Medulla oblongata (tissue), 1 donor: ENCODE measurements around the gene TMEM94.
"Not testable (repeated sequence)": the region's sequence is repeated elsewhere in the genome, so short reads cannot be mapped to it uniquely, and the experiment has no call there.

Experiments used
- DNase-seq: peaks from one replicate; pipeline ENCODE4 v3.0.0-alpha.2; 2015; ENCODE audit errors: extremely low spot score

The TMEM94 gene

DNA sequence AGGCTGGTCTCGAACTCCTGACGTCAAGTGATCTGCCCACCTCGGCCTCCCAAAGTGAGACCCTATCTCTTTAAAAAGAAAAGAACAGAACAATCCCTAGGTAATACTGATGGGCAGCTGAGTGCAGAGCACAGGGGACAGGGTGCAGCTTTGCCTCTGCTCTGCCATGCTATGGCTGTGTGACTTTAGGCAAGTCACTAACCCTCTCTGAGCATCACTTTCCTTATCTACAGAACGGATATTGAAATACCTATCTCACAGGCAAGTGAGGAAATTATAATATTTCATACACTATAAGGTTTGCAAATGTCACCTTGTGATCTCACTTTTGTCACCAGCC lies 54.8 kb downstream of the TMEM94 start:
- DNase-seq: no peak

DNA sequence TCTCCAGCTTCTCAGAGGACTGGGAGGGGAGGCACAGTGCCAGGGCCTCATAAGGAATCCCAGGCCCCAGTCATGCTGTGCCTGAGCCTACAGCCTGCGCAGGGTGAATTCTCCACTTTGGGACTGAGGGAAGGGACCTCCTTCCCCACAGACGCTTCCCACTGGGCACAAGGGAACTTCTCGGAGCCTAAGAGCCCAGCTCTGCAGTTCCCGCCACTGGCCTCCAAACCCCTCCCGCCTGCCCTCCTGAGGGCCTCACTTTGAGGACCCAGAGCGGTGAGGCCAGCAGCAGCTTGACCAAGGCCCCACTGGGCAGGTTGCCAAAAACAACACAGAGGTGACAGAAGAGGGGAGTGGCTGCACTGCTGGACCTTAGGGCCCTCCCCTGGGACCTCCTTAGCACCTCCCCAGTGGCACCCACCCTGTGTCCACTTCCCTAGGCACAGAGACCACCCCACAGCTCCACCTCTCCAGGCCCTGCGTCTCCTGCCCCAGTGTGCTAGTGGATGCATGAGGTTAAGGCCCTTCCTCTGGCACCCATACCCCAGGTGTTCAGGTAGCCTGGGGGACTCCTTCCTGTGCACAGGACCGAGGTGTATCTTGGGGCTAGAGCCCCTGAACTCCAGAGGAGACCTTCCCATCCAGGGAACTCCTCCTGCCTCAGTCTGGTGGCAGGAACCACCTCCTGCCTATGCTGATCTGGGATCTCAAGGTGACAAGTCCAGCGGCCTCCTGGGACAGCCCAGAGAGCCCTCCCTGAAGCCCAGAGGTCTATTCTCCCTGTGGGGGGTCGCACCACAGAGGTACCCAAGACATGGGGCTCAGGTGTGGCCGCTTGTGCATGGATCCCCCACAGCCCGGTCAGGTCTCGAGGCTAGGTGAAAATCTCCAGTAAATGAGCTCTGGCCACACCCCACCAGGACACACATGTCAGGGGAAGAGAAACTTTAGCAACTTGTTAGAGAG lies 55.5 kb downstream of the TMEM94 start:
- no peak for DNase-seq

DNA sequence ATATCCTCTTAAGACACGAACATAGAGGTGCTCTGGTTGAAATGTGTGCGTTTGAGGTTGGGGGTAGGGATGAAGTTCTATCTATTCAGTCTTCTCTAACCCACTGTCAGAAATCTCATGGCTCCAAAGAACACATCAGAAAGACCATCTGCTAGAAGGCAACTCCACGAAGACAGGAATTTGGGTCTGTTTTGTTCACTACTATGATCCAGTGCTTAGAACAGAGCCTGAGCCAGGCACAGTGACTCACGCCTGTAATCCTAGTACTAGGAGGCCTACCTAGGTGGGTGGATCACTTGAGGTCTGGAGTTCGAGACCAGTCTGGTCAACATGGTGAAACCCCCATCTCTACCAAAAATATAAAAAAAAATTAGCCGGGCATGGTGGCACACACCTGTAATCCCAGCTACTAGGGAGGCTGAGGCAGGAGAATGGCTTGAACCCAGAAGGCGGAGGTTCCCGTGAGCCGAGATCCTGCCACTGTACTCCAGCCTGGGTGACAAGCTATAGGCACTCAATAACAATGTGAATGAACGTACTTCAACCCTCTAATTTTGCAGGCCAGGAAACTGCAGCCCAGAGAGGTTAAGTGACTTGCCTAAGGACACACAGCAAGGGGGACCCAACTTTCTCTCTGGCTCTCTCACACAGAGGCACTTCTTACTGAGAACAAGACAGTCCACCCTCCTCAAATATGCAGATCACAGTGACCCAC lies 56.6 kb downstream of the TMEM94 start:
- DNase-seq: no peak

DNA sequence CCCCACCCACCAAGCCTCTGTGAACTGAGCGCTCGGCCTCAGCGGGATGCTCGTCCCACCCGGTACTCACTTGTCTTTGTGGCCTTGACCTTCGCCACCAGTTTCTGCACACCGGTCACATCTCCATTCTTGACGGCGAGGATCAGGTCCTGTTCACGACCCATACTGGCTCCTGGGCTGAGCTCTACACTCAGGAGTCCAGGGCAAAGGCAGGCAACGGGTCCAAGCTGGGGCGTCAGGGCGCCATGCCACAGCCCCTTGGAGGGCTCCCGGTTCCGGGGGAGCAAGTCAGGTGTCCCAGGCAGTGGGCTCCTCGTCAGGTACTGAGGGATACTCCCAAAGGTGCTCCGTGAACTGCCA lies 57.2 kb downstream of the TMEM94 start:
- no peak for DNase-seq

DNA sequence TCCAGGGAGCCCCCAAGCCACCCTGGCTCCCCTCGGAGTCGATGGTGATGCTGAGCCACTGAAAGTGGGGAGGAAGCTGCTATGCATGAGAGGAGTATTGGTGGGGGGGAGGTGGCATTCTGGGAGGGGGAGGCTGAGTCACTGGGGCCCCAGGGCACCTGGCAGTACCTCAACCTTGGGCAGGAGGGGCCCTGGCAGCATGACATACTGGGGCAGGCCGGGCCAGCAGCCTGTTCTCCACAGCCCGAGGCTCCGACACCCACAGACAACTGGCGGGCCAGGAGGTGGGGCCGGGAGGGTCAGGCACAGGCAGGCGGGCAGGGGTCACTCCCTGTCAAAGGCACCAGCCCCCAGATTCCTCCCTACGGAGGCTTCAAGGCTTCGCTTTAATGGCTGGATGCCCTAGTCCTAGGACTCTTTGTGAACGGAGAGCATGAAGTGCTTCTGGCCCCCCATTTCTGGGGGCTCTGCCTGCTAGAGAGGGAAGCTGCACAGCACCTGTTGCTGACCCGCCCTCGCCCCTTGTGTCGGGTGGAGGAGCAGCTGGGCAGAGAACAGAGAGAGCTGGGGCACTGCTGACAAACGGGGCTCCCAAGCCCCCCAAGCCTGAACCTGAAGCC lies 58.0 kb downstream of the TMEM94 start:
- DNase-seq: no peak

DNA sequence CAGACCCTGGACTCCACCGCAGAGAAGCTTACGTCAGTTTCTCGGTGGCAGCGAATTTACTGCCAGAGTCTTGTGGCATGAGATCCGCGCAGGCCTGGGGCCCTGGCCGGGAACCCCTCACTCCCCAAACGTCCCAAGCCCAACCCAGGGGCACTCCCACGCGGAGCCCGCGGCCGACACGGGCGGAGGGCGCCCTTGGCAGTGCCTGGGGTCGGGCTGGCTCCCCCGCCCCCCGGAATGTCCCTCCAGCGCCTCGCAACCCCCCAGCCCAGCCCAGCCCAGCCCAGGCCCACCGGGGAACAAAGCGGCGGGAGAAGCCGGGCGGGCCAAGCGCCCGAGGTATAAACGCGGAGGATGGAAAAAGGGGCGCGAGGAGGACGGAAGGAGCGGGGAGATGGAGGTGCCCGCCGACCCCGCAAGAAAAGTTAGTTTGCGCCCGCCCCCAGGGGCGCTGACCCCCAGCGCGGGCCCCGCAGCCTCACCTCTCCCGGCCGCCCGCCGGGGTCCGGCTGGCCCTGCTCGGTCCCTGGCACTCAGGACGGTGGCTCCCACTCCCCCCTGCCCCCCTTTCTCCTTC lies 58.6 kb downstream of the TMEM94 start:
- peak; percentile 36 for DNase-seq

DNA sequence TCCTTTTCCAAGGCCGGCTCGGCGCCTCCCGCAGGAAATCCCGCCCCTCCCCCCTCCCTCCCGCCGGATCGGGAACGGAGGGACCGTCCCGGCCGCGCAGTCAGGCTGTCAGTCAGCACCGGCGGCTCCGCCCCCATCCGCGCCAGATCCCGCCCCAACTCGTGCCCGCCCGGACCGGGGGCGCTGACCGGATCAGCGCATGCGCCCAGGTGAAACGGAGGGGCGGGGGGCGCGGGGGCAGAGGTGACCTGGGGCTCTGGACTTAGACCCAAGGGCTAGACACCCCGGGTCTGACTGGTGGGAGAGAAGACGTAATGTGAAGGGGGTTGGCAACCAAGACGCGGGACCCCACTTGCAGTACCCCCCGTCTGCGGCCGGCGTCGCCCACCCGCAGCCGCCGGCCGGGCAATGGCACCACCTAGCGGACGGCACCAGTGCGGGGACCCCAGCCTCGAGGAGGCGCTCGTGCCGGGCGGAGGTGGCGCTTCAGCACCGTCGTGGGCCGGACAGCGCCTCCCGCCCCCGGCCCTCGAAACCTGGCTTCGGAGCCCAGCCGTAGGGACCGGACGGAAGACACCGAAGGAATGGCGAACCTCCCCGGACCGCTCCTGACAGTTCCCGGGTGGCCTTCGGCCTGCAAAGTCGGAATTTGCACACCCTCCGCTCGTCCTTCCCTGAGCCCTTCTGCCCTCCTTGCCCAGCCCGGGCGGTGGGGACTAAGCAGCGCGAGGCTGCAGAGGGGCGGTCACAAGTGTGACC lies 59.2 kb downstream of the TMEM94 start, which contains the start of gene CASKIN2:
Gene CASKIN2 (minus strand): TSS at position 42 of the 759 bp plus-strand sequence. CDS start 1,733 bp downstream, outside the sequence.
- peak; percentile 96 for DNase-seq

DNA sequence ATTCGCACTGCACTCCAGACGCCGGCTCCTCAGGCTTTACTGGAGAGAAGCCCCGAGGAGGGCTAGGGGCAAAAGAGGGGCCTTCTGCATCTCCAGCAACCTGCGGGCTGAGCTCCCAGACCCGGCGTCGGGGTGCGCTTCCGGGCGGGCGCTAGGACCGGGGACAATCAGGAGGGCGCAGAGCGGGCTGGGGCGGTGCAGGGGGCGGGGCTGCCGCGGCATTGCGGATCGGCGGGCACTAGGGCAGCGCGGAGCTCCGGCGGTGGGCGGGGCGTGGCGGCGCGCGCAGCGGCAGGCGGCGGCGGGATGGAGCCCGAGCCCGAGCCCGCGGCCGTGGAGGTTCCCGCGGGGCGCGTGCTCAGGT lies 59.8 kb downstream of the TMEM94 start, which contains the start of gene TSEN54:
Gene TSEN54 (plus strand): TSS at position 274 of the 364 bp plus-strand sequence. CDS start 33 bp downstream, at position 307.
- peak; percentile 92 for DNase-seq

DNA sequence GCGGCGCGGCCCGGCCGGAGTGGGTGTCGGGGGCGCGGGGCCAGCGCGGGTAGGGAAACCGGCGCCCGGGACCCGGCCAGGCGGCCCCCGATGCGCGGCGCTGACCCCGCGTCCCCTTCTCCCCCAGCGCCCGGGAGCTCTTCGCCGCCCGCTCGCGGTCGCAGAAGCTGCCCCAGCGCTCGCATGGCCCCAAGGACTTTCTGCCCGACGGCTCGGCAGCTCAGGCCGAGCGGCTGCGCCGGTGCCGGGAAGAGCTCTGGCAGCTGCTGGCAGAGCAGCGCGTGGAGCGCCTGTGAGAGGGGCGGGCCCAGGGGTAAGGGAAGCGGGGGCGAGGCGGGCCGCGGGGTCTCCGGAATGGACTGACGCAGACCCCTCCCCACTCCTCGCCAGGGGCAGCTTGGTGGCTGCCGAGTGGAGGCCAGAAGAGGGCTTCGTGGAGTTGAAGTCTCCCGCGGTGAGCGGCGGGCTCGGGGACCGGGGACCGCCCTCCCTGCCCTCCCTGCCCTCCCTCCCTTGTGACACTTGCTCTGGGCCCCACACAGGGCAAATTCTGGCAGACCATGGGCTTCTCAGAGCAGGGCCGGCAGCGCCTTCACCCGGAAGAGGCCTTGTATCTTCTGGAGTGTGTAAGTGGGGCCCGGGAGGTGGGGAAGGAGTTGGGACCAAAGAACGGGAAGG lies 60.3 kb downstream of the TMEM94 start:
- DNase-seq: no peak

DNA sequence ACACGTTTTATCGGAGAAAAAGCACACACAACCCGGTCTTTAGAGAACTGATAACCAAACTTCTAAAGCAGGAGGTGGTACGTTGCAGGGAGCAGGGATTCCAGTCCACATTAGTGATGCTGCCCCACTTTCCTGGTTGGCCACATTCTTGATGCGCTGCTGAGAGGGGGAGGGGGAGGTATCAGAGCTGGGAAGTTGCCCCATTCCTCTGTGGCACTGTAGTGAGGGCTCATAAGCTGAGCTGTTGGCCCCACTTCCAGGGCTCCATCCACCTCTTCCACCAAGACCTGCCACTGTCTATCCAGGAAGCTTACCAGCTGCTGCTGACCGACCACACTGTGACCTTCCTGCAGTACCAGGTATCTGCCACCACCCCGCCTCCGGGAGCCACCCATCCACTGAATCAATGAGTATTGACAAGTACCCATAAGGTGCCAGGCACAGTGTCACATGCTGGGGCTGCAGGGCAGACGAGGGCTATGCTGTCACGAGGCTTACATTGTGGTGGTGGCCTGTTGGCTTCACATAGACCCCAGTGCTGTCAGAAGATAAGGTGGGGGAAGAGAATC lies 60.9 kb downstream of the TMEM94 start:
- DNase-seq: no peak

DNA sequence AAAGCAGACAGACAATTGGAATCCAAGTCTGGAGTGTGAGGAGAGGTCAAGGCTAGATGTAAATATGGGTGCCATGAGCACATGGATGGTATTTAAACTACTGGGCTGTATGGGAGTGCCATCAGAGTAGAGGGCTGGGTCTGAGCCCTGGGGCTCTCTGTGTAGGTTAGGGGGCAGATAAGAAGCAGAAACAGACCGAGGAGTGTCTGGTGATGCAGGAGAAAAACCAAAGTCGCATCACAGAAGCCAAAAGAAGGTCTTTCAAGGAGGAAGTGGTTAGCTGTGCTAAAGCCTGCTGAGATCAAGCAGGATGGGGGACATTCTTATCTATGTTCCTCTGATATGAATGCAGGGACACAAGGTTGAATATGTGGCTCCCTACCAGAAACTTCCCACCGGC lies 61.8 kb downstream of the TMEM94 start:
- no peak for DNase-seq

DNA sequence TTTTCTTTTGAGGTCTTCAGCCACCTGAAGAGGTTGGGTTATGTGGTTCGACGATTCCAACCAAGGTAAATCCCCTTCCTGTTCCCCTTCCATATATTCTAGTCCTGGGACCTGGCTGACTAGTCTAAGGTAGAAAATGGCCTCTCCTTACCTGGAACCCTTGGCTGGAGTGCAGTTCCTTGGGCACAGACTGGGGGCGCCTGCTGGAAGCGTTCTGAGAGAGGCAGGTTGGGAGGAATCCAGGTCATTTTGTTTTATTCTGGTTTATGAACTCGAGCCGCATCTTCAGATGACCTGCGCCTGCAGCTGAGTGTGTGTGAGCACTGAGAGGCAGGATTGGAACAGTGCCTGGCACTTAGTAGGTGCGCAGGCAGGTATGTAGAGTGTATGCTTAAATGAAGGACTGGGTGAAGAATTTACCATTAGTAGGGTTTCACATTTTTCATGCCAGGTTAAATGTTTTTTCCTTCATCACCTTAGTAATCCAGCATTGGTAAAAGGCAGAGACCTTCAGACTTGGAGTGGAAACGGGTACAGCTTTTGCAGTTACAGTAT lies 62.6 kb downstream of the TMEM94 start:
- DNase-seq: no peak

DNA sequence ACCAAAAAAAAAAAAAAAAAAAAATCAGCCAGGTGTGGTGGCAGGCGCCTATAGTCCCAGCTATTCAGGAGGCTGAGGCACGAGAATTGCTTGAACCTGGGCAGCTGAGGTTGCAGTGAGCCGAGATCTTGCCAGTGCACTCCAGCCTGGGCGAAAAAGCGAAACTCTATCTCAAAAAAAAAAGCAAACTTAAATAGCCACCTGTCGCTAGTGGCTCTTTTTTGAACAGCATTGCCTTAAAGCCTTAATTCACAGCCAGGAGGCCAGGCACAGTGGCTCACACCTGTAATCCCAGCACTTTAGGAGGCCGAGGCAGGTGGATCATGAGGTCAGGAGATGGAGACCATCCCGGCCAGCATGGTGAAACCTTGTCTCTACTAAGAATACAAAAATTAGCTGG lies 64.0 kb downstream of the TMEM94 start:
- not testable (repeated sequence) for DNase-seq

DNA sequence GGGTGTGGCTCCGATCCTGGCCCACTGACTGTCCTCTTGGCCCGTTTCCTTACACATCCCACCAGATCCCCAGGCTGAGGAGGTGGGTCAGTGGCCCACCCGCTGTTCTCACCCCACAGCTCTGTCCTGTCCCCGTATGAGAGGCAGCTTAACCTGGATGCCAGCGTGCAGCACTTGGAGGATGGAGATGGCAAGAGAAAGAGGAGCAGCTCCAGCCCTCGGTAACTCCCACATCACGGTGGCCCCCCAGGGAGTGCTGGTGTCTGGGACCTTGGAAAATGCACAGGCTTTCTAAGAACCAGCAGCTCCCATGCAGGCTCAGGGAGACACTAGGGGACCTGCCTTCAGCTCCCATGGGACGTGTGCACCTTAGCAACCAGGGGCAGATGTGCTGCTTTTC lies 64.9 kb downstream of the TMEM94 start:
- no peak for DNase-seq

DNA sequence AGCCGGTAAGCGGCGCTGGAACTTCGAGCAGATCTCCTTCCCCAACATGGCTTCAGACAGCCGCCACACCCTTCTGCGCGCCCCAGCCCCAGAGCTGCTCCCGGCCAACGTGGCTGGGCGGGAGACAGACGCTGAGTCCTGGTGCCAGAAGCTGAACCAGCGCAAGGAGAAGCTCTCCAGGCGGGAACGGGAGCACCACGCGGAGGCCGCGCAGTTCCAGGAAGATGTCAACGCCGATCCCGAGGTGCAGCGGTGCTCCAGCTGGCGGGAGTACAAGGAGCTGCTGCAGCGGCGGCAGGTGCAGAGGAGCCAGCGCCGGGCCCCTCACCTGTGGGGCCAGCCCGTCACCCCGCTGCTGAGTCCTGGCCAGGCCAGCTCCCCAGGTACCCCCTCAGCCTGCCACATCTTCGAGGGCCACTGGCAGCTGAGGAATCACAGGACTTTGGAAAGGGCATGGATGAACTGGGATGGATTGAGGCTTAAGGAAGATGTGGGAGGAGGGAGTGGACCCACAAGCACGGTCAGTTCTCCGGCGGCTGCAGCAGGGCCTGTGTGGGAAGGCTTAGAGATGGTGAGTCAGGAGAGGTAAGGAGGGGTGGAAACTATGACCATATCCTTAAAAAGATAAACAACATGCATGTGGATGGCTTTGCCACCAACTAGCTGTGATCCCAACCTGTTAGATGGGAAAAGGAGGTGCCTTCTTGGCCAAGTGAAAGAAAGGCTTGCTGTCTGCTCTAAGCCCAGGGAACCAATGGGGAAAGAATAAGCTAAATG lies 65.7 kb downstream of the TMEM94 start:
- no peak for DNase-seq

DNA sequence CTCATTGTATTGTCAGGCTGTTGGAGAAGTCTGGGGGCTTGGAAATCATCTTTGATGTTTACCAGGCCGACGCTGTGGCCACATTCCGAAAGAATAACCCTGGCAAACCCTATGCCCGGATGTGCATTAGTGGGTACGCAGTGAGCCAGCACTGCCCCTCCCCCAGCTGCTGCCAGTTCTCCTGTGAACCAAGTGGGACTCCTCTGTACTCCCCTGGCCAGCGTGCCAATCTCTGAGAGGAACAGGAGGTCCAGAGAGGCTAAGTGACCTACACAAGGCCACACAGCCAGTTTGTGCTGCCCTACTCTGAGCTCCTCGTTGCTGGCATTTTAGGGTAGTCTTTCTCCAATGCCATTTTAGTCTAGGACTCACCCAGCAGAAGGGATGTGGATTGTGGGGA lies 67.2 kb downstream of the TMEM94 start:
- DNase-seq: no peak

DNA sequence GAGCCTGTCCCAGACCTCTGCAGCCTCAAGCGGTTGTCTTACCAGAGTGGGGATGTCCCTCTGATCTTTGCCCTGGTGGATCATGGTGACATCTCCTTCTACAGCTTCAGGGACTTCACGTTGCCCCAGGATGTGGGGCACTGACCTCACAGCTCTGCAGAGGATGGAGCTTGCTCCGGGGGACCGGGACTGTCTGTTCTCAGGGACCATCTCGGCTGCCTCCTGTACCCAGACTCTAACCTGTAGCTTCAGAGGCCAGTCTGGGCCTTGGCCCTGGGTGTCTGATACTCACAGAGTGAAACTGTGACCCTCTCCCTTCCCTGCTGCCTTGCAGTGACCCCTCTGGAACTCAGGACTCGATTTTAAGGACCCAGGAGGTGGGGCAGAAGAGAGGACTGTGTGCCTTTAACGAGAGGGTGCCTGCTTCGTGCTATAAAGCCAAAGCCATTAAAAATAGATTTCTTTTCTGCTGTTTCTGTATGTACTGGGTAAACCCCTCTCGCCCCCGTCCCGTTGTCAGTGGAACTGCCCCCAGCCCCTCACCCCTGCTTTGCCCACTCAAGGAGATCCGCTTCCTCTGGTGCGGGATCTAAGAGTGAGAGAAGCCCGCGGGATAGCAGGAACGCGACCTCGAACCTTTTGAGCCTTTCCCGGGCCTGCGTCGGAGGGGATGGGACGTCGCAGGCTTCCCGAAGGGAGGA lies 68.0 kb downstream of the TMEM94 start:
- no peak for DNase-seq

DNA sequence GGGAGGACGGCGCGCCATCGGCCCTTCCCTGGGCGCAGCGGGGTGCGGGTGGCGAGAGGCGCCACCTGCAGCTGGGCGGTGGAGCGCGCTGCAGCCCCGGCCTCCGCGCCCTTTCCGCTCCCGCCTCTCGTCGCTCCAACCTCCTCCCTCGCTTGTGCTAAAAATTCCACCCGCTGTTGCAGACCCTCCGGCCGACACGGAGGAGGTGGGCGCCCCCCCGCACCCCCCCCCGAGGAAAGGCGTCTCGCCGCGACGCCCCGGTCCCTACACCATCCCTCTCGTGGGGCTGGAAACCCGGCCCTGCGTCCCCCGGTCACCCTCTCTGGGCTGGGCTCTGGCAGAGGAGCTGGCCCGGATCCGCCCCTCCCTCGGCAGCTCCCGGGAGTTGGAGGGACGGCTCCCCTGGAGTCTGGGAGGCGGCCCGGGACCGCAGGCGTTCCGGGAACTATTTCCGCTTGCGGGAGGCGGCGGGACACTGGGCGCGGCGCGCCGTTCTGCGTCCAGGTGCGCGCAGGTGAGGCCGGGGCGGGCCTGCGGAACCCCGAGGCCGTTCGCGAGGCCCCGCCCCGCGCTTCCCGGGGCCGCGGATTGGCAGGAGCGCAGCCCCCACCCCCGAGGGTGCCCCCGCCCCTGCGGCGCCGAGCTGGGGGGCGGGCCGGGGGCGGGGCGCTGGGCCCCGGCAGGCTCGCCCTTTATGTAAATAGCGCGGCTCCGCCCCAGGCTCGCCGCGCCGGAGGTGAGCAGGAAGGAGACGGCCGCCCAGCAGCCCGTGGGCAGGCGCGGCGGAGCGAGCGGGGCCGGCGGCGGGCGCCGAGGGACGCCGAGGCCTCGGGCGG lies 68.8 kb downstream of the TMEM94 start, which contains the start of gene LLGL2:
Gene LLGL2 (plus strand): TSS at position 728 of the 836 bp plus-strand sequence. CDS start 17,730 bp downstream, outside the sequence.
- peak; percentile 55 for DNase-seq
